Uterus (tissue), 4 donors: ENCODE data around the gene CYP4F11. TPM values are rescaled to one million over a fixed set of nuclear protein-coding genes. Genes with fewer than 3 reads are reported as not detected.
"Not testable (repeated sequence)": the region's sequence is repeated elsewhere in the genome, so short reads cannot be mapped to it uniquely, and the experiment has no call there.

Experiments used
- DNase-seq, 2 donors: peaks; one replicate each; pipeline ENCODE4 v3.0.0-alpha.2; 2019 to 2020
- H3K27ac ChIP-seq, 2 donors: fragments of 200-600 bp; sonication (generic); 1 replicate in 1 of 2; 2 replicates in 1 of 2; pipeline ENCODE4 v1.5.1; 2016 to 2018
- H3K27me3 ChIP-seq, 2 donors: fragments of 200-600 bp; sonication (generic); one replicate each; pipeline ENCODE4 v1.5.1; 2018 to 2019; ENCODE audit warnings: control low read depth in 1 of 2
- H3K36me3 ChIP-seq, 2 donors: fragments of 200-600 bp; sonication (generic); one replicate each; pipeline ENCODE4 v1.5.1; 2019; ENCODE audit warnings: control low read depth in 1 of 2
- H3K4me1 ChIP-seq, 2 donors: fragments of 200-600 bp; sonication (generic); one replicate each; pipeline ENCODE4 v1.5.1; 2018 to 2019; ENCODE audit warnings: control low read depth in 1 of 2
- H3K4me3 ChIP-seq, 2 donors: fragments of 200-600 bp; sonication (generic); 1 replicate in 1 of 2; 2 replicates in 1 of 2; pipeline ENCODE4 v1.5.1; 2018 to 2019; ENCODE audit warnings: mild to moderate bottlenecking in 1 of 2
- H3K9me3 ChIP-seq, 2 donors: fragments of 200-600 bp; sonication (generic); one replicate each; pipeline ENCODE4 v1.5.1; 2019; ENCODE audit warnings: control low read depth in 1 of 2
- POLR2A ChIP-seq, 2 donors: fragments of 450-650 bp; IDR thresholded peaks; one replicate each; pipeline ENCODE4 v1.6.1; 2016; ENCODE audit warnings: antibody characterized with exemption in 2 of 2, mild to moderate bottlenecking in 1 of 2, moderate library complexity in 1 of 2
- intact Hi-C: fragments of 100-400 bp; cut with DNase I; formaldehyde crosslinking; loops from one replicate; pipeline ENCODE4 v1.15.1; 2023; ENCODE audit warnings: low total_unique reads
- total RNA-seq, 4 donors: library from RNA; depleted of rRNA in 3 of 4; stranded (reverse); fragments of >200 nt in 3 of 4; gene quantifications; one replicate each; pipeline versions ENCODE4 v1.1.0 to v1.2.4, GENCODE V29; 2014 to 2023
- TF ChIP-seq, protein P1 (sequence below), 4 experiments: fragments of 200-600 bp in 2 of 4; fragments of 450-650 bp in 2 of 4; sonication (generic) in 2 of 4; IDR thresholded peaks; one replicate each; pipeline ENCODE4 v1.5.1; 2016 to 2019; ENCODE audit warnings: antibody characterized with exemption in 4 of 4, mild to moderate bottlenecking in 2 of 4, moderate library complexity in 1 of 4
- donor health status: DM: yes; HTN: yes; CAD: no.

The CYP4F11 gene
- total RNA-seq, 4 donors from 2014 or later: 0.21 to 0.24 TPM; not detected in 2

DNA sequence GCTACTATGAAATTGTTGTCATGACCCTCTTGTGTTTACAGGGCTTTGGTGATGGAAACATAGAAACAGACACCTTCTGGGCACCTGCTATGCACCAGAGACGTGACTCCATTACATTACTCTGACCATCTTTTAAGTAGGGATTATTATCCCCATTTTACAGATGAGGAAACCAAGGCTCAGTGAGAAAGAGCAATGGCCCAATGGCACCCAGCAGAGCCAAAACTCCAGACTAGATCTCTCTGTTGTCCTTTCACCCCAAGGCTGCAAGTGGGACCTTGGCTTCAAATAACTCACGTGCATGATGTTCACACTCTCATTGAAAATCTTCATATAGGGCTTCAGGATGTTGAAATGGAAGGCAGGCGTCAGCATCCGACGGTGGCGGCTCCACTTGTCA is 42.3 kb downstream of the CYP4F11 start:
- TF ChIP-seq, protein P1, sequence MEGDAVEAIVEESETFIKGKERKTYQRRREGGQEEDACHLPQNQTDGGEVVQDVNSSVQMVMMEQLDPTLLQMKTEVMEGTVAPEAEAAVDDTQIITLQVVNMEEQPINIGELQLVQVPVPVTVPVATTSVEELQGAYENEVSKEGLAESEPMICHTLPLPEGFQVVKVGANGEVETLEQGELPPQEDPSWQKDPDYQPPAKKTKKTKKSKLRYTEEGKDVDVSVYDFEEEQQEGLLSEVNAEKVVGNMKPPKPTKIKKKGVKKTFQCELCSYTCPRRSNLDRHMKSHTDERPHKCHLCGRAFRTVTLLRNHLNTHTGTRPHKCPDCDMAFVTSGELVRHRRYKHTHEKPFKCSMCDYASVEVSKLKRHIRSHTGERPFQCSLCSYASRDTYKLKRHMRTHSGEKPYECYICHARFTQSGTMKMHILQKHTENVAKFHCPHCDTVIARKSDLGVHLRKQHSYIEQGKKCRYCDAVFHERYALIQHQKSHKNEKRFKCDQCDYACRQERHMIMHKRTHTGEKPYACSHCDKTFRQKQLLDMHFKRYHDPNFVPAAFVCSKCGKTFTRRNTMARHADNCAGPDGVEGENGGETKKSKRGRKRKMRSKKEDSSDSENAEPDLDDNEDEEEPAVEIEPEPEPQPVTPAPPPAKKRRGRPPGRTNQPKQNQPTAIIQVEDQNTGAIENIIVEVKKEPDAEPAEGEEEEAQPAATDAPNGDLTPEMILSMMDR (IDR thresholded peaks at IDR 0.05): no peak
- no peak for TF ChIP-seq POLR2A (IDR thresholded peaks at IDR 0.05)
- Histone ChIP-seq H3K27ac (no peak overlapping the region), H3K4me3 (no peak overlapping the region), H3K27me3 (no peaks in the 10 kb centered on the region), H3K4me1 (no peaks in the 10 kb centered on the region), H3K9me3 (no peaks in the 10 kb centered on the region), H3K36me3 (no peaks in the 10 kb centered on the region)
- DNase-seq: no peak
- intact Hi-C loops: no loop called here

DNA sequence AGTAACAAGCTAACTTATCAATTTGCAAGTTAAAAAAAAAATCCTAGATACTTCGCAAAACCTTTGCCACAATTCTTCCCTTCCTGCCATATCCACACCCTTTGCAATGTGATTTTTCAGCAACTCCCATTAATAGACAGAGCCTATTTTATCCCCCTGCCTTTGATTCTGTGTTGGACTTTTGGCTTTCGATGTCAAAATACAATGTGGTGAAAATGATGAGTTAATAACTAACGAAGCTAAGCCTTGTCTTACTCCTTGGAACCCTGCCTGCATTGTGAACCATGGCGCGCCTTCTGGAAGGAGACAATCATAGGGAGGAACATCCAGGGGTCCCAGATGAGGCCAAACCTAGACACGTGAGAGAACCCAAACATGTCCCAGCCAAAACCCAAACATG is 42.9 kb downstream of the CYP4F11 start:
- H3K4me3 ChIP-seq: no peak overlapping the region
- H3K27me3 ChIP-seq: no peaks in the 10 kb centered on the region
- no peak for DNase-seq
- H3K9me3 ChIP-seq: no peaks in the 10 kb centered on the region
- no peaks in the 10 kb centered on the region for H3K36me3 ChIP-seq
- TF ChIP-seq POLR2A (IDR thresholded peaks at IDR 0.05): no peak
- TF ChIP-seq, protein P1 (IDR thresholded peaks at IDR 0.05): no peak
- H3K4me1 ChIP-seq: no peaks in the 10 kb centered on the region
- intact Hi-C loops: no loop called here
- H3K27ac ChIP-seq: no peak overlapping the region

DNA sequence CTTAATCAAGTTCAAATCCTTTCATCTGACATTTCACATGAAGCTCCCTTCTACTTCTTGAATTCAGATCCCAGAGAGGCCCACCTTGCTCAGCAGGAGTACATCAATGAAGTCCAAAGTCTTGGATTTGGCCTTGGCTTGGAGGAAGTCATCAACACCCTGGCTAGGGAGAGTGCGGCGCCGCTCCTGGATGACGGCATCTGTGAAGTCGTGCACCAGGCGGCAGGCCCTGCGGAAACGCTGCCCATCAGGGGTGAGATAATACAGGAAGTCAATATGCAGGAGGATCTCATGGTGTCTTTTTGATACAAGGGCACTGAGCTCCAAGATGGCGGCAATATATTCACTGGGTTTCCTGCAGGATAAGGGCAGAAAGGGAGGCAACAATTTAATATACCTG is 45.0 kb downstream of the CYP4F11 start:
- H3K4me3 ChIP-seq, H3K9me3 ChIP-seq, H3K27me3 ChIP-seq, H3K4me1 ChIP-seq, H3K36me3 ChIP-seq, intact Hi-C loops, H3K27ac ChIP-seq, DNase-seq: not testable (repeated sequence)

DNA sequence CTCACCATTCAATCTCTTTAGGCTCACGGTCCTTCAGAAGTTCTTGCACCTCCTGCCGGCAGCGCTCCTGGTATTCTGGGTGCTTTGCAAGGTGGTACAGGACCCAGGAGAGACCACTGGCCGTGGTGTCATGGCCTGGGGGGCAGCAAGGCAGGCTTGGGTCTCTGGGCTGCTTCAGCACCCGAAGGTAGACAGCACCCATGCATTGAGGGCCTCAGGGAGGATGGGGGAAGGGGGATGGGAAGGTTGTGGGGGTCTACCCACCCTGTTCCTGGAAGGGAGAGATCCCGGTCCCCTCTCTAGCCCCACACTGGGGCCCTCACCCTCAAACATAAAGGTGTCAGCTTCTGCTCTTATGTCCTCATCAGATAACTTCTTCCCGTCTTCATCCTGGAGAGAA is 48.4 kb downstream of the CYP4F11 start:
- no peak for TF ChIP-seq POLR2A (IDR thresholded peaks at IDR 0.05)
- TF ChIP-seq, protein P1 (IDR thresholded peaks at IDR 0.05): no peak
- DNase-seq: no peak
- Histone ChIP-seq H3K27ac (no peak overlapping the region), H3K27me3 (peaks cover 0 to 3% of the 10 kb centered on the region in 2 donors), H3K4me1 (no peaks in the 10 kb centered on the region), H3K9me3 (no peaks in the 10 kb centered on the region), H3K36me3 (no peaks in the 10 kb centered on the region), H3K4me3 (no peak overlapping the region)
- intact Hi-C loops: no loop called here

DNA sequence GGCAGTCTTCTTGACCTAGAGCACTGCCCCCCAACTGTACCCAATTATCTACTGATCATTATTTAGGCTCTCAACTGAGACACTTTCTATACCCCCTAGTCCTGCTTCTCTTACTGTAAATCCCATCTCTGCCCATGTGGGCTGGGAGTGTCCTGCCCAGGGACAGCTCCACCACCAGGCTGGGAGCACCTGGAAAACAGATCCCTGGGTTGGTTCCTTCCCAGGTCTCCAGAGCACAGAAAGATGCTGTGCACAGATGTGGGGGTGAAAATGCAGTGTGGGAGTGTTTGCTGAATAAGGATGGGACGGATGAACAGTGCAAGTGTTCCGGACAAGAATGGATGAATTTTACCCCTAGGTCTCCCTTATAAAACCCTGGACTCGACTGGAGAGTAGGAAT is 49.2 kb downstream of the CYP4F11 start:
- no peaks in the 10 kb centered on the region for H3K9me3 ChIP-seq
- no peak overlapping the region for H3K4me3 ChIP-seq
- TF ChIP-seq POLR2A (IDR thresholded peaks at IDR 0.05): no peak
- TF ChIP-seq, protein P1 (IDR thresholded peaks at IDR 0.05): no peak
- H3K36me3 ChIP-seq: no peaks in the 10 kb centered on the region
- intact Hi-C loops: no loop called here
- no peak overlapping the region for H3K27ac ChIP-seq
- no peaks in the 10 kb centered on the region for H3K4me1 ChIP-seq
- H3K27me3 ChIP-seq: peaks cover 0 to 3% of the 10 kb centered on the region in 2 donors
- no peak for DNase-seq

DNA sequence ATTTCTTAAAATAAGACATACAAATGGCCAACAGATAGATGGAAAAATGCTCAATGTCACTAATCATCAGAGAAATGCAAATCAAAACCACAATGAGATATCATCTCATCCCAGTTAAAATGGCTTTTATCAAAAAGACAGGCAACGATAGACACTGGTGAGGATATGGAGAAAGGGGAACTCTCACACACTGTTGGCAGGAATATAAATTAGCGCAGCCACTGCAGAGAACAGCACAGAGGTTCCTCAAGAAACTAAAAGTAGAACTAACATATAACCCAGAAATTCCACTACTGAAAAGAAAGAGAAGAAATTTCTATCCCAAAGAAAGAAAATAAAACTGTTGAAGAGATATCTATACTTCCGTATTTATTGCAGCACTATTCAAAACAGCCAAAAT is 51.0 kb downstream of the CYP4F11 start:
- H3K36me3 ChIP-seq, H3K27ac ChIP-seq, H3K27me3 ChIP-seq, H3K9me3 ChIP-seq, DNase-seq, H3K4me1 ChIP-seq, H3K4me3 ChIP-seq, intact Hi-C loops: not testable (repeated sequence)
